ENCODE measurements around the gene TUSC2. TPM values are rescaled to one million over a fixed set of nuclear protein-coding genes. Genes with fewer than 3 reads are reported as not detected.

TUSC2 gene
- total RNA-seq, 1 experiment from 2014 or later: 33.5 TPM

- Histone ChIP-seq H3K23me2 (ENCODE audit: insufficient read length, low read depth, low read length, poor library complexity, severe bottlenecking) (peaks cover 17% of the 10 kb centered on the region), H3T11ph (ENCODE audit: low read length) (no peak overlapping the region), H3K4ac (ENCODE audit: low read depth, low read length) (no peak overlapping the region), H4K5ac (ENCODE audit: insufficient read length, low read depth, low read length) (no peak overlapping the region), H3K9ac (ENCODE audit: extremely low read depth, insufficient read length, low read length) (no peak overlapping the region), H3K4me1 (ENCODE audit: insufficient read depth, low read length) (no peaks in the 10 kb centered on the region; the same call in 1 of the 2 replicates), H4K8ac (replicated peaks; ENCODE audit: insufficient read length, low read depth, low read length) (no peak overlapping the region), H2AFZ (ENCODE audit: low read length) (no peak overlapping the region), H3K4me2 (ENCODE audit: insufficient read depth, insufficient read length, low read length) (no peak overlapping the region), H3K27ac (ENCODE audit: insufficient read length, low read depth, low read length) (no peak overlapping the region), H4K20me1 (ENCODE audit: control insufficient read depth, insufficient read depth, insufficient read length) (no peaks in the 10 kb centered on the region), H2BK5ac (ENCODE audit: insufficient read length, low read length) (no peak overlapping the region), H3K23ac (ENCODE audit: insufficient read length, low read depth, low read length) (no peak overlapping the region), H3K79me2 (ENCODE audit: insufficient read depth, low read length) (peaks cover 5% of the 10 kb centered on the region; the same call in 1 of the 2 replicates), H3K27me3 (ENCODE audit: insufficient read depth, low read length) (peaks cover 1% of the 10 kb centered on the region; the same call in 1 of the 2 replicates), H3K79me1 (ENCODE audit: insufficient read depth, low read depth, low read length, poor library complexity, severe bottlenecking) (no peaks in the 10 kb centered on the region), H2BK120ac (ENCODE audit: low read depth, low read length, poor library complexity, severe bottlenecking) (no peak overlapping the region), H3K56ac (ENCODE audit: insufficient read length, low read depth, low read length) (no peak overlapping the region), H3K14ac (ENCODE audit: insufficient read depth, low read length) (no peak overlapping the region), H2AK5ac (ENCODE audit: insufficient read length, low read length) (no peak overlapping the region), H2BK12ac (ENCODE audit: insufficient read length, low read depth, low read length) (no peak overlapping the region), H3K9me3 (ENCODE audit: control insufficient read depth, low read depth, low read length) (no peaks in the 10 kb centered on the region), H4K91ac (ENCODE audit: insufficient read length, low read depth, low read length) (no peak overlapping the region), H3K18ac (ENCODE audit: insufficient read length, low read depth, low read length) (no peak overlapping the region), H2BK15ac (ENCODE audit: low read depth, low read length) (no peak overlapping the region), H2BK20ac (ENCODE audit: low read depth, low read length, poor library complexity, severe bottlenecking) (no peak overlapping the region)
- Mint-ChIP-seq H3K4me3 (peak overlapping the region in 1 of 2 experiments; percentile 38; a peak in 1 of 5 replicates), H3K27me3 (ENCODE audit: low read depth) (peaks cover 17% of the 10 kb centered on the region), H3K27ac (peak overlapping the region in 2 of 3 experiments; percentile 75 to 77; a peak in 2 of 7 replicates), H3K36me3 (ENCODE audit: insufficient read depth in 1 of 3, low read depth in 3 of 3) (peaks cover 11 to 45% (median 43%) of the 10 kb centered on the region in 3 experiments), H3K9me3 (no peaks in the 10 kb centered on the region; a peak in 1 of 5 replicates), H3K4me1 (peaks cover 23 to 32% of the 10 kb centered on the region in 2 experiments)
- TF ChIP-seq, protein P1, sequence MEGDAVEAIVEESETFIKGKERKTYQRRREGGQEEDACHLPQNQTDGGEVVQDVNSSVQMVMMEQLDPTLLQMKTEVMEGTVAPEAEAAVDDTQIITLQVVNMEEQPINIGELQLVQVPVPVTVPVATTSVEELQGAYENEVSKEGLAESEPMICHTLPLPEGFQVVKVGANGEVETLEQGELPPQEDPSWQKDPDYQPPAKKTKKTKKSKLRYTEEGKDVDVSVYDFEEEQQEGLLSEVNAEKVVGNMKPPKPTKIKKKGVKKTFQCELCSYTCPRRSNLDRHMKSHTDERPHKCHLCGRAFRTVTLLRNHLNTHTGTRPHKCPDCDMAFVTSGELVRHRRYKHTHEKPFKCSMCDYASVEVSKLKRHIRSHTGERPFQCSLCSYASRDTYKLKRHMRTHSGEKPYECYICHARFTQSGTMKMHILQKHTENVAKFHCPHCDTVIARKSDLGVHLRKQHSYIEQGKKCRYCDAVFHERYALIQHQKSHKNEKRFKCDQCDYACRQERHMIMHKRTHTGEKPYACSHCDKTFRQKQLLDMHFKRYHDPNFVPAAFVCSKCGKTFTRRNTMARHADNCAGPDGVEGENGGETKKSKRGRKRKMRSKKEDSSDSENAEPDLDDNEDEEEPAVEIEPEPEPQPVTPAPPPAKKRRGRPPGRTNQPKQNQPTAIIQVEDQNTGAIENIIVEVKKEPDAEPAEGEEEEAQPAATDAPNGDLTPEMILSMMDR (conservative IDR thresholded peaks at IDR 0.05): no peak
- no CpG with 5 or more reads among the region's 5 CpGs for WGBS (ENCODE audit: extremely low coverage, insufficient read length, low lambda C conversion rate)
- no peak for DNase-seq
These were observed 6.5 kb upstream of the TUSC2 start for GRCh38 chr3:50334339-50335075.

Data from H9 (cell line).